IMR-90 (cell line): ENCODE results near the gene STK35. TPM values are rescaled to one million over a fixed set of nuclear protein-coding genes. Genes with fewer than 3 reads are reported as not detected.

ENCODE experiments used
- ATAC-seq: fragments of 200-7000 bp; cut with Tn5 transposase; 2 replicates; pipeline ENCODE4 v1.9.1; 2020; ENCODE audit warnings: low read depth, mild to moderate bottlenecking, moderate library complexity
- BruUV-seq: library from RNA; stranded (reverse); fragments of 400-500 nt; replicated peaks from 2 replicates; lab custom pipeline; 2021; lab: Mats Ljungman, UMichigan
- CTCF ChIA-PET: fragments of 300-600 bp; formaldehyde crosslinking; extraction: SDS; loops from one replicate; lab custom pipeline; 2021; ENCODE audit warnings: antibody characterized with exemption; lab: Yijun Ruan, JAX
- POLR2A ChIA-PET: fragments of 300-600 bp; sonication (Branson Sonifier 250); formaldehyde crosslinking; loops from one replicate; lab custom pipeline; 2022; ENCODE audit warnings: antibody characterized with exemption; ENCODE audit not compliant: unreplicated experiment; lab: Charles Lee
- DNase-seq: peaks from one replicate; pipeline ENCODE4 v3.0.0; 2013
- H2AFZ ChIP-seq: replicated peaks from 2 replicates; pipeline ENCODE3; 2013; ENCODE audit warnings: low read length, mild to moderate bottlenecking; ENCODE audit not compliant: poor library complexity
- H2AK5ac ChIP-seq: 2 replicates; pipeline ENCODE4 v1.6.1; 2013; ENCODE audit warnings: low read depth, low read length, inconsistent platforms
- H2AK9ac ChIP-seq: replicated peaks from 2 replicates; pipeline ENCODE3; 2013; ENCODE audit warnings: mild to moderate bottlenecking, low read depth, low read length, moderate library complexity; ENCODE audit not compliant: poor library complexity
- H2BK120ac ChIP-seq: 2 replicates; pipeline ENCODE4 v1.6.1; 2013; ENCODE audit warnings: low read depth, low read length, inconsistent platforms
- H2BK15ac ChIP-seq: 3 replicates; pipeline ENCODE4 v1.6.1; 2013; ENCODE audit warnings: low read depth, low read length, inconsistent platforms
- H2BK20ac ChIP-seq: 2 replicates; pipeline ENCODE4 v1.6.1; 2013; ENCODE audit warnings: low read depth, mild to moderate bottlenecking, inconsistent platforms, low read length, moderate library complexity
- H2BK5ac ChIP-seq: 2 replicates; pipeline ENCODE4 v1.6.1; 2013; ENCODE audit warnings: mild to moderate bottlenecking, low read depth, low read length, inconsistent platforms; ENCODE audit not compliant: poor library complexity, severe bottlenecking
- H3K14ac ChIP-seq: replicated peaks from 2 replicates; pipeline ENCODE4 v1.6.1; 2013; ENCODE audit warnings: low read depth, low read length, inconsistent platforms
- H3K18ac ChIP-seq: 2 replicates; pipeline ENCODE4 v1.6.1; 2013; ENCODE audit warnings: low read depth, low read length, control low read depth
- H3K23ac ChIP-seq: 2 replicates; pipeline ENCODE4 v1.6.1; 2013; ENCODE audit warnings: low read depth, low read length, inconsistent platforms
- H3K27ac ChIP-seq: 2 replicates; pipeline ENCODE4 v1.5.1; 2013; ENCODE audit warnings: mild to moderate bottlenecking, control low read depth, low read length; ENCODE audit not compliant: insufficient read depth
- H3K27me3 ChIP-seq: 2 replicates; pipeline ENCODE4 v1.6.1; 2013; ENCODE audit warnings: low read length; ENCODE audit not compliant: control insufficient read depth, insufficient read depth
- H3K36me3 ChIP-seq: 2 replicates; pipeline ENCODE4 v1.6.1; 2013; ENCODE audit warnings: low read length, mixed read lengths; ENCODE audit not compliant: control insufficient read depth, insufficient read depth
- H3K4ac ChIP-seq: 2 replicates; pipeline ENCODE4 v1.6.1; 2013; ENCODE audit warnings: low read depth, low read length, inconsistent platforms
- H3K4me1 ChIP-seq: 2 replicates; pipeline ENCODE4 v1.6.1; 2013; ENCODE audit warnings: low read length, mixed read lengths; ENCODE audit not compliant: control insufficient read depth, insufficient read depth
- H3K4me2 ChIP-seq: 2 replicates; pipeline ENCODE4 v1.6.1; 2013; ENCODE audit warnings: low read depth, mild to moderate bottlenecking, control low read depth, low read length, moderate library complexity
- H3K4me3 ChIP-seq: 2 replicates; pipeline ENCODE4 v1.5.1; 2013; ENCODE audit warnings: low read depth, mild to moderate bottlenecking, control low read depth, low read length, moderate library complexity; ENCODE audit not compliant: insufficient read depth
- H3K56ac ChIP-seq: 2 replicates; pipeline ENCODE4 v1.6.1; 2013; ENCODE audit warnings: low read length, inconsistent platforms; ENCODE audit not compliant: insufficient read depth; ENCODE audit errors: extremely low read depth
- H3K79me1 ChIP-seq, 2 experiments: 2 replicates each; pipeline ENCODE4 v1.6.1; 2013; ENCODE audit warnings: low read length in 2 of 2, inconsistent platforms in 1 of 2, low read depth in 1 of 2
- H3K9ac ChIP-seq: 2 replicates; pipeline ENCODE4 v1.6.1; 2013; ENCODE audit warnings: low read depth, low read length, control low read depth
- H3K9me1 ChIP-seq: 2 replicates; pipeline ENCODE4 v1.6.1; 2013; ENCODE audit warnings: low read length, inconsistent platforms; ENCODE audit not compliant: insufficient read depth
- H3K9me3 ChIP-seq: 2 replicates; pipeline ENCODE4 v1.6.1; 2013; ENCODE audit warnings: low read length; ENCODE audit not compliant: control insufficient read depth, insufficient read depth
- H4K20me1 ChIP-seq: 2 replicates; pipeline ENCODE4 v1.6.1; 2013; ENCODE audit warnings: low read length, inconsistent platforms; ENCODE audit not compliant: insufficient read depth
- H4K5ac ChIP-seq: 2 replicates; pipeline ENCODE4 v1.6.1; 2013; ENCODE audit warnings: mild to moderate bottlenecking, low read depth, low read length, control low read depth
- H4K8ac ChIP-seq, 2 experiments: 2 replicates each; pipeline ENCODE4 v1.6.1; 2013; ENCODE audit warnings: low read depth in 2 of 2, low read length in 2 of 2, control low read depth in 1 of 2, inconsistent platforms in 1 of 2
- H4K91ac ChIP-seq: 2 replicates; pipeline ENCODE4 v1.6.1; 2013; ENCODE audit warnings: low read depth, low read length, inconsistent platforms; ENCODE audit not compliant: insufficient read depth
- BHLHE40 ChIP-seq: fragments of 150-350 bp; IDR thresholded peaks from 2 replicates; pipeline ENCODE4 v1.6.1; 2016; ENCODE audit warnings: mild to moderate bottlenecking, low read depth, low read length
- CEBPB ChIP-seq: IDR thresholded peaks from 2 replicates; pipeline ENCODE4 v1.6.1; 2012; ENCODE audit warnings: low read depth, low read length, improper control_type of control experiment
- CHD1 ChIP-seq: IDR thresholded peaks from 2 replicates; pipeline ENCODE4 v1.6.1; 2012; ENCODE audit warnings: low read depth, low read length, improper control_type of control experiment
- CTCF ChIP-seq: conservative IDR thresholded peaks from 2 replicates; pipeline ENCODE4 v1.5.1; 2012; ENCODE audit warnings: mild to moderate bottlenecking, low read depth, low read length, improper control_type of control experiment
- ELK1 ChIP-seq: fragments of 150-350 bp; IDR thresholded peaks from 2 replicates; pipeline ENCODE4 v1.6.1; 2016; ENCODE audit warnings: low read depth, mild to moderate bottlenecking, low read length, moderate library complexity, borderline replicate concordance
- FOS ChIP-seq: fragments of 150-350 bp; IDR thresholded peaks from 2 replicates; pipeline ENCODE4 v1.6.1; 2016; ENCODE audit warnings: low read depth, low read length
- MAFK ChIP-seq: IDR thresholded peaks from 2 replicates; pipeline ENCODE4 v1.6.1; 2012; ENCODE audit warnings: low read depth, low read length, improper control_type of control experiment
- MAZ ChIP-seq: IDR thresholded peaks from 2 replicates; pipeline ENCODE4 v1.6.1; 2012; ENCODE audit warnings: low read depth, mild to moderate bottlenecking, low read length, improper control_type of control experiment, moderate library complexity, borderline replicate concordance
- MXI1 ChIP-seq: IDR thresholded peaks from 2 replicates; pipeline ENCODE4 v1.6.1; 2012; ENCODE audit warnings: low read depth, mild to moderate bottlenecking, low read length, moderate library complexity, borderline replicate concordance
- NFE2L2 ChIP-seq: fragments of 150-350 bp; IDR thresholded peaks from 2 replicates; pipeline ENCODE4 v1.6.1; 2016; ENCODE audit warnings: low read depth, mild to moderate bottlenecking, low read length
- POLR2A ChIP-seq: IDR thresholded peaks from 2 replicates; pipeline ENCODE4 v1.6.1; 2012; ENCODE audit warnings: mild to moderate bottlenecking, low read depth, low read length
- RAD21 ChIP-seq: IDR thresholded peaks from 2 replicates; pipeline ENCODE4 v1.6.1; 2012; ENCODE audit warnings: low read length, improper control_type of control experiment
- RCOR1 ChIP-seq: IDR thresholded peaks from 2 replicates; pipeline ENCODE4 v1.6.1; 2012; ENCODE audit warnings: mild to moderate bottlenecking, low read length, improper control_type of control experiment; ENCODE audit not compliant: insufficient replicate concordance
- RFX5 ChIP-seq: IDR thresholded peaks from 2 replicates; pipeline ENCODE4 v1.8.0; 2012; ENCODE audit warnings: low read depth, mild to moderate bottlenecking, low read length, moderate library complexity
- SMC3 ChIP-seq: fragments of 150-350 bp; IDR thresholded peaks from 2 replicates; pipeline ENCODE4 v1.6.1; 2016; ENCODE audit warnings: low read depth, mild to moderate bottlenecking, antibody characterized with exemption, low read length, moderate library complexity
- USF2 ChIP-seq: fragments of 150-350 bp; IDR thresholded peaks from 2 replicates; pipeline ENCODE4 v1.6.1; 2017; ENCODE audit warnings: mild to moderate bottlenecking, antibody characterized with exemption, low read length, low read depth
- WGBS, 2 experiments: methylation state at CpG; one replicate each; pipeline versions ENCODE4 v1.1.5 to v1.1.7; 2013; ENCODE audit warnings: missing lambda C conversion rate in 2 of 2; ENCODE audit not compliant: insufficient read length in 1 of 2; ENCODE audit errors: extremely low coverage in 2 of 2; 5-methylcytosine and 5-hydroxymethylcytosine counted together
- dilution Hi-C: fragments of 300-500 bp; cut with HindIII; formaldehyde crosslinking; loops from one replicate; pipeline ENCODE4 v1.14.3; 2018; ENCODE audit warnings: low sequenced_read_pairs; ENCODE audit not compliant: unreplicated experiment
- in situ Hi-C: fragments of 300-500 bp; cut with MboI; formaldehyde crosslinking; loops from 3 replicates; pipeline ENCODE4 v1.14.3; 2019; ENCODE audit warnings: low sequenced_read_pairs, inconsistent platforms, mixed read lengths
- intact Hi-C: fragments of 100-400 bp; cut with micrococcal nuclease; formaldehyde crosslinking; loops from 2 replicates; pipeline ENCODE4 v1.10.0; 2022
- polyA plus RNA-seq, 3 experiments: library from polyadenylated mRNA; depleted of rRNA; stranded (reverse); fragments of >200 nt; gene quantifications; 2 replicates each; pipeline ENCODE4 v1.2.3, GENCODE V29; 2012; ENCODE audit warnings: low replicate concordance in 1 of 3
- total RNA-seq: library from RNA; depleted of rRNA; stranded (reverse); fragments of >200 nt; gene quantifications from 2 replicates; pipeline ENCODE4 v1.2.3, GENCODE V29; 2012

The STK35 gene
- total and polyA plus RNA-seq, 2 of the 4 experiments (the other 2 are of a cell fraction), result 11.1 to 12.0 TPM

- Histone ChIP-seq H3K23ac (no peak overlapping the region), H3K4ac (no peak overlapping the region), H2BK120ac (no peak overlapping the region), H4K5ac (no peak overlapping the region), H3K36me3 (no peaks in the 10 kb centered on the region), H3K9ac (no peak overlapping the region), H3K9me3 (no peaks in the 10 kb centered on the region), H3K4me3 (no peak overlapping the region), H3K18ac (no peak overlapping the region), H3K14ac (no peak overlapping the region), H2BK20ac (no peak overlapping the region), H3K27me3 (peaks cover 40% of the 10 kb centered on the region), H3K79me1 (no peaks in the 10 kb centered on the region), H4K20me1 (no peaks in the 10 kb centered on the region), H2AK5ac (no peak overlapping the region), H4K91ac (no peak overlapping the region), H3K9me1 (no peaks in the 10 kb centered on the region), H3K4me2 (no peak overlapping the region), H3K27ac (no peak overlapping the region), H4K8ac (no peak overlapping the region), H2AK9ac (no peak overlapping the region), H2BK5ac (no peak overlapping the region), H3K4me1 (no peaks in the 10 kb centered on the region), H2AFZ (no peak overlapping the region), H2BK15ac (no peak overlapping the region), H3K56ac (no peak overlapping the region)
- TF ChIP-seq MAFK, result no peak
- TF ChIP-seq CEBPB, result no peak
- no peak for TF ChIP-seq CTCF
- no peak for TF ChIP-seq RCOR1
- no peak for TF ChIP-seq ELK1
- no peak for TF ChIP-seq RFX5
- no peak for TF ChIP-seq MAZ
- TF ChIP-seq MXI1, result no peak
- TF ChIP-seq SMC3, result no peak
- no peak for TF ChIP-seq NFE2L2
- no peak for TF ChIP-seq POLR2A
- no peak for TF ChIP-seq RAD21
- TF ChIP-seq FOS, result no peak
- TF ChIP-seq BHLHE40, result no peak
- TF ChIP-seq USF2, result no peak
- TF ChIP-seq CHD1, result no peak
- ChIA-PET POLR2A (no interaction called here), CTCF (interaction anchor here (1.2 to 2.6 kb wide), 2 partner anchors 209 to 410 kb away, joined by 3 to 13 read pairs; no protein-coding TSS in a partner anchor)
- intact Hi-C loops (loop anchor here (5.0 to 10.0 kb wide), 2 partner anchors 72 to 269 kb away; partner anchors contain the start of gene STK35), in situ Hi-C loops (loop anchor here (5.0 to 10.0 kb wide), 4 partner anchors 169 to 409 kb away; no protein-coding TSS in a partner anchor), dilution Hi-C loops (no loop called here)
- ATAC-seq (no peak), DNase-seq (no peak)
- BruUV-seq, result no TSS peak
- no CpG with 5 or more reads among the region's 3 CpGs for WGBS, 2 experiments
Measured at GRCh38 chr20:2174067-2174466, 72.4 kb downstream of the STK35 start.
